ENCODE results near the gene SRCIN1.

Gene SRCIN1

GRCh38 chr17:38565853-38566665 is 39.7 kb downstream of the SRCIN1 start:
- no peak for DNase-seq (ENCODE audit: extremely low read depth in 1 of 2, low read depth in 1 of 2)

- no peak for DNase-seq (ENCODE audit: extremely low read depth in 1 of 2, low read depth in 1 of 2)
These were observed 40.9 kb downstream of the SRCIN1 start for GRCh38 chr17:38564869-38565268.

- DNase-seq (ENCODE audit: extremely low read depth in 1 of 2, low read depth in 1 of 2) = no peak
These were observed 41.4 kb downstream of the SRCIN1 start for GRCh38 chr17:38564254-38564837.

- DNase-seq (ENCODE audit: extremely low read depth in 1 of 2, low read depth in 1 of 2) = no peak
These were observed 42.1 kb downstream of the SRCIN1 start for GRCh38 chr17:38563362-38564253.

GRCh38 chr17:38562903-38563302 is 42.8 kb downstream of the SRCIN1 start:
- DNase-seq (ENCODE audit: extremely low read depth in 1 of 2, low read depth in 1 of 2) = no peak

- no peak for DNase-seq (ENCODE audit: extremely low read depth in 1 of 2, low read depth in 1 of 2)
These were observed 43.6 kb downstream of the SRCIN1 start for GRCh38 chr17:38562215-38562569.

GRCh38 chr17:38561416-38562214 is 44.1 kb downstream of the SRCIN1 start:
- DNase-seq (ENCODE audit: extremely low read depth in 1 of 2, low read depth in 1 of 2) = no peak

GRCh38 chr17:38560503-38561318 is 45.0 kb downstream of the SRCIN1 start:
- no peak for DNase-seq (ENCODE audit: extremely low read depth in 1 of 2, low read depth in 1 of 2)

GRCh38 chr17:38559880-38560230 is 45.9 kb downstream of the SRCIN1 start:
- DNase-seq (ENCODE audit: extremely low read depth in 1 of 2, low read depth in 1 of 2) = no peak

- DNase-seq (ENCODE audit: extremely low read depth in 1 of 2, low read depth in 1 of 2) = peak; percentile 69 to 89
These were observed 46.5 kb downstream of the SRCIN1 start for GRCh38 chr17:38559051-38559879.

GRCh38 chr17:38558728-38559050 is 47.1 kb downstream of the SRCIN1 start:
- no peak for DNase-seq (ENCODE audit: extremely low read depth in 1 of 2, low read depth in 1 of 2)

- peak; percentile 77 to 81 for DNase-seq (ENCODE audit: extremely low read depth in 1 of 2, low read depth in 1 of 2)
These were observed 47.7 kb downstream of the SRCIN1 start for GRCh38 chr17:38557836-38558727.

- no peak for DNase-seq (ENCODE audit: extremely low read depth in 1 of 2, low read depth in 1 of 2)
These were observed 48.4 kb downstream of the SRCIN1 start for GRCh38 chr17:38557396-38557795.

- no peak for DNase-seq (ENCODE audit: extremely low read depth in 1 of 2, low read depth in 1 of 2)
These were observed 49.5 kb downstream of the SRCIN1 start for GRCh38 chr17:38556239-38556638.

GRCh38 chr17:38554430-38555350 is 51.1 kb downstream of the SRCIN1 start:
- no peak for DNase-seq (ENCODE audit: extremely low read depth in 1 of 2, low read depth in 1 of 2)

GRCh38 chr17:38552343-38552742 is 53.4 kb downstream of the SRCIN1 start:
- DNase-seq (ENCODE audit: extremely low read depth in 1 of 2, low read depth in 1 of 2) = no peak

- no peak for DNase-seq (ENCODE audit: extremely low read depth in 1 of 2, low read depth in 1 of 2)
These were observed 54.6 kb downstream of the SRCIN1 start for GRCh38 chr17:38551121-38551520.
